DND-41 (cell line): ENCODE data around the gene AASDHPPT.

Experiments used
- ATAC-seq: fragments of 200-7000 bp; cut with Tn5 transposase; 3 replicates; pipeline ENCODE4 v1.9.1; 2021; ENCODE audit warnings: low read depth; ENCODE audit not compliant: insufficient read depth
- DNase-seq: peaks from one replicate; pipeline ENCODE4 v3.0.0-alpha.2; 2020
- H2AFZ ChIP-seq: 2 replicates; pipeline ENCODE4 v1.6.0; 2012; ENCODE audit warnings: low read depth, low read length
- H3K27ac ChIP-seq: 2 replicates; pipeline ENCODE4 v1.5.1; 2012; ENCODE audit warnings: low read length, inconsistent platforms
- H3K27me3 ChIP-seq: fragments of 200-600 bp; sonication (generic); 2 replicates; pipeline ENCODE4 v1.6.0; 2012; ENCODE audit warnings: low read length, mild to moderate bottlenecking, inconsistent platforms; ENCODE audit not compliant: insufficient read depth, poor library complexity
- H3K36me3 ChIP-seq: 2 replicates; pipeline ENCODE4 v1.5.1; 2012; ENCODE audit warnings: low read length, inconsistent platforms; ENCODE audit not compliant: insufficient read depth
- H3K4me1 ChIP-seq: 2 replicates; pipeline ENCODE4 v1.5.1; 2012; ENCODE audit warnings: mild to moderate bottlenecking, low read length; ENCODE audit not compliant: insufficient read depth
- H3K4me2 ChIP-seq: 2 replicates; pipeline ENCODE4 v1.6.0; 2012; ENCODE audit warnings: mild to moderate bottlenecking, moderate library complexity, low read length, inconsistent platforms; ENCODE audit not compliant: insufficient read depth
- H3K4me3 ChIP-seq, 2 experiments: fragments of 200-600 bp in 1 of 2; shearing (Covaris generic) in 1 of 2; 2 replicates each; pipeline ENCODE4 v1.5.1; 2012 to 2016; ENCODE audit warnings: inconsistent platforms in 2 of 2, low read length in 2 of 2, mild to moderate bottlenecking in 2 of 2, low read depth in 1 of 2, moderate library complexity in 1 of 2
- H3K79me2 ChIP-seq: 2 replicates; pipeline ENCODE4 v1.6.0; 2012; ENCODE audit warnings: low read length, inconsistent platforms; ENCODE audit not compliant: insufficient read depth
- H3K9ac ChIP-seq: 2 replicates; pipeline ENCODE4 v1.6.0; 2012; ENCODE audit warnings: low read depth, mild to moderate bottlenecking, inconsistent platforms, low read length, moderate library complexity
- H3K9me3 ChIP-seq: 2 replicates; pipeline ENCODE4 v1.5.1; 2012; ENCODE audit warnings: low read length, moderate library complexity, mild to moderate bottlenecking, inconsistent platforms; ENCODE audit not compliant: insufficient read depth, severe bottlenecking
- H4K20me1 ChIP-seq: 2 replicates; pipeline ENCODE4 v1.6.0; 2012; ENCODE audit warnings: low read length; ENCODE audit not compliant: insufficient read depth
- CTCF ChIP-seq: IDR thresholded peaks from 2 replicates; pipeline ENCODE4 v1.5.1; 2012; ENCODE audit warnings: borderline replicate concordance, low read length, moderate library complexity, mild to moderate bottlenecking; ENCODE audit not compliant: poor library complexity, severe bottlenecking; ENCODE audit errors: extremely low read depth
- EZH2 ChIP-seq: IDR thresholded peaks from 3 replicates; pipeline ENCODE4 v1.6.1; 2012; ENCODE audit warnings: borderline replicate concordance, low read depth, mild to moderate bottlenecking, moderate library complexity, low read length, inconsistent platforms; ENCODE audit not compliant: severe bottlenecking

The AASDHPPT gene

GRCh38 chr11:106091480-106092123 is 14.1 kb downstream of the AASDHPPT start:
- H3K9ac ChIP-seq: no peak overlapping the region
- ATAC-seq: no peak
- no peaks in the 10 kb centered on the region for H3K9me3 ChIP-seq
- peaks cover 65% of the 10 kb centered on the region for H3K79me2 ChIP-seq
- peaks cover 17% of the 10 kb centered on the region; the same call in 1 of the 2 replicates for H3K4me1 ChIP-seq
- no peak for TF ChIP-seq CTCF
- no peak for TF ChIP-seq EZH2
- no peak overlapping the region for H3K27ac ChIP-seq
- 0 out of 2 replicates have a peak, but pooled peaks cover under 1% of the 10 kb centered on the region for H4K20me1 ChIP-seq
- peaks cover 88% of the 10 kb centered on the region for H3K36me3 ChIP-seq
- no peak overlapping the region for H3K4me3 ChIP-seq
- H3K27me3 ChIP-seq: no peaks in the 10 kb centered on the region
- DNase-seq: no peak
- H2AFZ ChIP-seq: no peak overlapping the region
- H3K4me2 ChIP-seq: no peak overlapping the region

DNA sequence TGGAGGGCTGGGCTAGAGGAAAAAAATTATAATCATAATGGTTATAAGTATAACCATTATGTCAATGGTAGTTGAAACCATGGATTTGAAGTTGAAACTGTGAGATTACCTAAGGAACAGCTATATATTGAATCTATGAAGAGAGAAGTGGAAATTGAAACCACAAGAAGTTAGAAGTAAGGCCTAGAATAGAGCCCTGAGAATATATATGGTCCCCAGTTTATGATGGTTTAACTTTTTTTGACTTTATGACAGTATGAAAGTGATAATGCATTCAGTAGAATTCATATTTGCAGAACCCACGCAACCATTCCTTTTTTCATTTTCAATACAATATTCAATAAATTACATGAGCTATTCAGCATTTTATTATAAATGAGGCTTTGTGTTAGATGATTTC is 15.0 kb downstream of the AASDHPPT start:
- no peak overlapping the region for H3K9ac ChIP-seq
- no peak overlapping the region for H3K27ac ChIP-seq
- no peaks in the 10 kb centered on the region for H4K20me1 ChIP-seq
- peaks cover 90% of the 10 kb centered on the region for H3K36me3 ChIP-seq
- no peak for DNase-seq
- H3K79me2 ChIP-seq: peaks cover 57% of the 10 kb centered on the region
- H3K27me3 ChIP-seq: no peaks in the 10 kb centered on the region
- no peak overlapping the region for H3K4me3 ChIP-seq
- ATAC-seq: no peak
- H3K9me3 ChIP-seq: no peaks in the 10 kb centered on the region
- TF ChIP-seq EZH2 (no peak), CTCF (no peak)
- no peak overlapping the region for H2AFZ ChIP-seq
- H3K4me1 ChIP-seq: peaks cover 9% of the 10 kb centered on the region; the same call in 1 of the 2 replicates
- no peak overlapping the region for H3K4me2 ChIP-seq

DNA sequence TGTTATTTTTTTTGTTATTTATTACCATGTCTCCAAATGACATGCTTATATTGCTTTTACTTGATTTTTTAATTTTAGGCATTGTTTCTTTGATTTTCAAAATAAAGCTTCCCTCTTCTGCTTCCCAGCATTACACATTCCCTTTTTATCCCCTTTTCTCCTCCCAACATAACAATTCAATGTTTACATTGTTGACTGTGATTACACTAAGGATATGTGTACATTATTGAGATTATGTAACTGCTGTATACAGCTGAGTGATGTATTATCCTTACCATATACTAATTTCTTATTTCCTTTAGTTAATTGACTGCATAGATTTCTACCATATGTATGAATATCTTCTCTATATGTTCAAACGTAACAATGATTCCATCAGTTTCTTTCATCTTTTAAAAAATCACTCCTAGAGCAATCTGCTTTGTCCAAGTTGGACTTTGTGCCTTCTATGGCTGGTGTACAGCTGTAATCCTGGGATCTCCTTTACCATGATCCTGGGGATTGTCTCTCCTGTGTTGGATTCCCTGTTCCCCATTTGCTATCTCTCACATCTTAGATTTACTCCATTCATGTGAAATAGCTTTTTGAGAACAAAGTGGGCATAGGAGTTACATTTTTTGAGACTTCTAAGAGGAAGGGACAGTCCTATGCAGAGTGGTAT is 21.6 kb downstream of the AASDHPPT start:
- Histone ChIP-seq H4K20me1 (no peaks in the 10 kb centered on the region), H3K79me2 (0 out of 2 replicates have a peak, but pooled peaks cover under 1% of the 10 kb centered on the region), H3K9ac (no peak overlapping the region), H3K4me2 (no peak overlapping the region), H3K4me1 (no peaks in the 10 kb centered on the region), H3K27me3 (no peaks in the 10 kb centered on the region), H3K9me3 (no peaks in the 10 kb centered on the region), H3K36me3 (peaks cover 50% of the 10 kb centered on the region), H2AFZ (no peak overlapping the region), H3K4me3 (no peak overlapping the region), H3K27ac (no peak overlapping the region)
- DNase-seq: no peak
- ATAC-seq: no peak
- TF ChIP-seq CTCF: no peak
- TF ChIP-seq EZH2: no peak
